ENCODE results near the gene PEF1. TPM values are rescaled to one million over a fixed set of nuclear protein-coding genes. Genes with fewer than 3 reads are reported as not detected.

Gene PEF1
- total RNA-seq, 1 experiment from 2014 or later, result 33.7 TPM

DNA sequence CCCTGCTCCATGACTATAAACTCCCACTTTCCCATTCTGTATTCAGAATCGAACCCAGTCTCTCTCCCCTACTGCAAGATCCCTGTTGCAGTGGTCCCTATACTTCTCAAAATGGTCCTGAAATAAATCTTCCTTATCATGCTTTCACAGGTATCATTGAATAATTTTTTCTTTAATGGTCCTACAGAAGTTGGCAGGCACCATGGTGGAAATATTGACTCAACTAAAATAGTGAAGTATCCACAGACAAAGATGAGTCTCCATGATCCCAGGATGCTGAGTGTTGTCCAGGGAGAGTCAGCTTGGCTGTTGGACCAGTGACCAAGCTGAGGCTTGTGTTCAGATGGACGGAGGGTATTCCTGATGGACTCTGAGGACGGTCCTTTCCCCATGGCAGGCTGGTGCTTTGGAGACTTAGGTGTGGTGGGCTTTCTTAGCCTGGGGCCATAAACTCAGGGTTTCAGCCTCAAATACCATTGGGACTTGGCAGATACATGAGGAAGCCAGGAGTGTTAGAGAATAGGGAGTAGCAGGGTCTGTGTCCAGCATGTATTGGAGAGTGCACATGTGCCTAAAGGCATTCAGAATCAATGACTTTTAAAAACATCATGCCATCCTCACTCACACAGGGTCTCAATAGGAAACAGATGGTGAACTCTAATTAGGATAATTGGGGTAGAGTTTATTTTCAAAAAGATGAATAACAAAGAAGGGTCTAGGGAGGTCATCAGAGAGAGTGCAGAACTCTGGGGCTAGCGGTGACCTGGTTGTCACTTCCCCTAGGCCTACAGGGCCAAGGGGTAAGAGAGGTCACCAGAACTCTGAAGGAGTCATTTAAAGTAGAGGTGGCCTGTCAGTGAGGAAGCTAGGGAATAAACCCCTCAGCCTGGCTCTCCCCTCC lies 48.6 kb downstream of the PEF1 start (continued):
- no peak for TF ChIP-seq ZNF423 (CRISPR knock-in tag; IDR thresholded peaks at IDR 0.05)
- no peak for TF ChIP-seq OVOL2 (CRISPR knock-in tag; IDR thresholded peaks at IDR 0.05; ENCODE audit: borderline replicate concordance)
- no peak for TF ChIP-seq ETV6 (CRISPR knock-in tag; IDR thresholded peaks at IDR 0.05)
- TF ChIP-seq, protein P1, sequence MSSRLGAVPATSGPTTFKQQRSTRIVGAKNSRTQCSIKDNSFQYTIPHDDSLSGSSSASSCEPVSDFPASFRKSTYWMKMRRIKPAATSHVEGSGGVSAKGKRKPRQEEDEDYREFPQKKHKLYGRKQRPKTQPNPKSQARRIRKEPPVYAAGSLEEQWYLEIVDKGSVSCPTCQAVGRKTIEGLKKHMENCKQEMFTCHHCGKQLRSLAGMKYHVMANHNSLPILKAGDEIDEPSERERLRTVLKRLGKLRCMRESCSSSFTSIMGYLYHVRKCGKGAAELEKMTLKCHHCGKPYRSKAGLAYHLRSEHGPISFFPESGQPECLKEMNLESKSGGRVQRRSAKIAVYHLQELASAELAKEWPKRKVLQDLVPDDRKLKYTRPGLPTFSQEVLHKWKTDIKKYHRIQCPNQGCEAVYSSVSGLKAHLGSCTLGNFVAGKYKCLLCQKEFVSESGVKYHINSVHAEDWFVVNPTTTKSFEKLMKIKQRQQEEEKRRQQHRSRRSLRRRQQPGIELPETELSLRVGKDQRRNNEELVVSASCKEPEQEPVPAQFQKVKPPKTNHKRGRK (CRISPR knock-in tag; IDR thresholded peaks at IDR 0.05; ENCODE audit: borderline replicate concordance), result no peak
- TF ChIP-seq ZNF396 (CRISPR knock-in tag; IDR thresholded peaks at IDR 0.05; ENCODE audit: borderline replicate concordance), result no peak
- no peak for TF ChIP-seq CBFB (CRISPR knock-in tag; IDR thresholded peaks at IDR 0.05; ENCODE audit: low read depth)
- TF ChIP-seq ATF1 (CRISPR knock-in tag; IDR thresholded peaks at IDR 0.05), result no peak
- TF ChIP-seq ZNF263 (CRISPR knock-in tag; IDR thresholded peaks at IDR 0.05; ENCODE audit: low read depth), result no peak

DNA sequence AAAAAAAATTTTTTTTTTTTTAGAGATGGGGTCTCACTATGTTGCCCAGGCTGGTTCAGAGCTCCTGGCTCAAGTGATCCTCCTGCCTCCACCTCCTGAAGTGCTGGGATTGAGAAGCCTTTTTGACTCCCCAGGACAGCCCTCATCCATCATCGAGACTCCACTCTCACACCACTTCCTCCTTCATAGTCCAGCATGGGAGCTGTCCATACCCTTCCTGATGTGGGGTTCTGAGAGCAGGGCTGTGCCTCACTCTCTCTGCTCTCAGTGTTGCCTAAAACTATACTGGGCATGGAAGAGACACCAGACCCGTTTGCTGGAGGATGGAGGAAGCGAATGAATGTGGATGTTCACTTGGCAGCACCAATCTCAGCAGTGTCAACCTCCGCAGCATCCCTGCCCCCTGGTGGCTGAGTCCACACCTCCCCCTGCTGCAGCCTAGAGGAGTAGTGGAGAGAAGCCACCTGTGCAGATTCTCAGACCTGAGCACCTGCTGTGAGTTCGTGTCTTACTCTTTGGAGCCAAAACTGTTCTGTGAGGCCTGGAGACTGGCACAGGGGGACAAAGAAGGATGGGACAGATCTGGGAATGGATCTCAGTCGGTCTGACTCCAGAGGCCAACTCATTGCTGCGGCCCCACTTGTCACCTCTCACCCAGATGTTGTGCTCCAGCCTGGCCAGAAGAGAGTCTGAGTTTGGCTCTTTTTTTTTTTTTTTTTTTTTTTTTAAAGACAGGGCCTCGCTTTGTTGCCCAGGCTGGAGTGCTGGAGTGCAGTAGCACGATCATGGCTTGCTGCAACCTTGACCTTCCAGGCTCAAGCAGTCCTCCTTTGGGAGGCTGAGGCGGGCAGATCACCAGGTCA lies 50.7 kb downstream of the PEF1 start:
- no peak overlapping the region for H3K27ac Mint-ChIP-seq
- CTCF ChIA-PET, result interaction anchor here (0.8 to 0.9 kb wide), 2 partner anchors 31 to 45 kb away, joined by 3 to 4 read pairs; no protein-coding TSS in a partner anchor
- no peak overlapping the region for H3K4me3 Mint-ChIP-seq
- H3K9me3 Mint-ChIP-seq, result no peaks in the 10 kb centered on the region
- peaks cover 4% of the 10 kb centered on the region; the same call in 1 of the 2 replicates for H3K4me1 Mint-ChIP-seq
- H3K27me3 Mint-ChIP-seq (ENCODE audit: low read depth), result peaks cover 17% of the 10 kb centered on the region
- DNase-seq (ENCODE audit: low spot score) (peak; percentile 88), ATAC-seq (peak; percentile 97)
- no peak for TF ChIP-seq ZNF416 (CRISPR knock-in tag; IDR thresholded peaks at IDR 0.05)
- TF ChIP-seq GTF2I (CRISPR knock-in tag; conservative IDR thresholded peaks at IDR 0.05), result 0 out of 2 replicates have a peak, but pooled peaks have one; percentile 24
- TF ChIP-seq RELA (CRISPR knock-in tag; IDR thresholded peaks at IDR 0.05; ENCODE audit: borderline replicate concordance), result no peak
- no peak; the same call in 1 of the 2 replicates for TF ChIP-seq FOXP1 (CRISPR knock-in tag; IDR thresholded peaks at IDR 0.05; ENCODE audit: borderline replicate concordance)
- TF ChIP-seq, protein P2, sequence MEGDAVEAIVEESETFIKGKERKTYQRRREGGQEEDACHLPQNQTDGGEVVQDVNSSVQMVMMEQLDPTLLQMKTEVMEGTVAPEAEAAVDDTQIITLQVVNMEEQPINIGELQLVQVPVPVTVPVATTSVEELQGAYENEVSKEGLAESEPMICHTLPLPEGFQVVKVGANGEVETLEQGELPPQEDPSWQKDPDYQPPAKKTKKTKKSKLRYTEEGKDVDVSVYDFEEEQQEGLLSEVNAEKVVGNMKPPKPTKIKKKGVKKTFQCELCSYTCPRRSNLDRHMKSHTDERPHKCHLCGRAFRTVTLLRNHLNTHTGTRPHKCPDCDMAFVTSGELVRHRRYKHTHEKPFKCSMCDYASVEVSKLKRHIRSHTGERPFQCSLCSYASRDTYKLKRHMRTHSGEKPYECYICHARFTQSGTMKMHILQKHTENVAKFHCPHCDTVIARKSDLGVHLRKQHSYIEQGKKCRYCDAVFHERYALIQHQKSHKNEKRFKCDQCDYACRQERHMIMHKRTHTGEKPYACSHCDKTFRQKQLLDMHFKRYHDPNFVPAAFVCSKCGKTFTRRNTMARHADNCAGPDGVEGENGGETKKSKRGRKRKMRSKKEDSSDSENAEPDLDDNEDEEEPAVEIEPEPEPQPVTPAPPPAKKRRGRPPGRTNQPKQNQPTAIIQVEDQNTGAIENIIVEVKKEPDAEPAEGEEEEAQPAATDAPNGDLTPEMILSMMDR (IDR thresholded peaks at IDR 0.05), result peak; percentile 71
- no peak for TF ChIP-seq FOXK1 (CRISPR knock-in tag; IDR thresholded peaks at IDR 0.05)
- no peak for TF ChIP-seq CREB1 (CRISPR knock-in tag; IDR thresholded peaks at IDR 0.05)
- TF ChIP-seq, protein P3, sequence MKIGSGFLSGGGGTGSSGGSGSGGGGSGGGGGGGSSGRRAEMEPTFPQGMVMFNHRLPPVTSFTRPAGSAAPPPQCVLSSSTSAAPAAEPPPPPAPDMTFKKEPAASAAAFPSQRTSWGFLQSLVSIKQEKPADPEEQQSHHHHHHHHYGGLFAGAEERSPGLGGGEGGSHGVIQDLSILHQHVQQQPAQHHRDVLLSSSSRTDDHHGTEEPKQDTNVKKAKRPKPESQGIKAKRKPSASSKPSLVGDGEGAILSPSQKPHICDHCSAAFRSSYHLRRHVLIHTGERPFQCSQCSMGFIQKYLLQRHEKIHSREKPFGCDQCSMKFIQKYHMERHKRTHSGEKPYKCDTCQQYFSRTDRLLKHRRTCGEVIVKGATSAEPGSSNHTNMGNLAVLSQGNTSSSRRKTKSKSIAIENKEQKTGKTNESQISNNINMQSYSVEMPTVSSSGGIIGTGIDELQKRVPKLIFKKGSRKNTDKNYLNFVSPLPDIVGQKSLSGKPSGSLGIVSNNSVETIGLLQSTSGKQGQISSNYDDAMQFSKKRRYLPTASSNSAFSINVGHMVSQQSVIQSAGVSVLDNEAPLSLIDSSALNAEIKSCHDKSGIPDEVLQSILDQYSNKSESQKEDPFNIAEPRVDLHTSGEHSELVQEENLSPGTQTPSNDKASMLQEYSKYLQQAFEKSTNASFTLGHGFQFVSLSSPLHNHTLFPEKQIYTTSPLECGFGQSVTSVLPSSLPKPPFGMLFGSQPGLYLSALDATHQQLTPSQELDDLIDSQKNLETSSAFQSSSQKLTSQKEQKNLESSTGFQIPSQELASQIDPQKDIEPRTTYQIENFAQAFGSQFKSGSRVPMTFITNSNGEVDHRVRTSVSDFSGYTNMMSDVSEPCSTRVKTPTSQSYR (CRISPR knock-in tag; IDR thresholded peaks at IDR 0.05), result no peak
- no peak for TF ChIP-seq SMAD3 (CRISPR knock-in tag; IDR thresholded peaks at IDR 0.05; ENCODE audit: borderline replicate concordance)
- POLR2A ChIA-PET, result no interaction called here
- no peaks in the 10 kb centered on the region for H3K36me3 Mint-ChIP-seq

Data from WTC11 (cell line).